Uterus (tissue), 2 donors: Measurements from ENCODE around the gene MPP1.

Experiments used
- POLR2A ChIP-seq, 2 donors: fragments of 450-650 bp; IDR thresholded peaks; one replicate each; pipeline ENCODE4 v1.6.1; 2016; ENCODE audit warnings: antibody characterized with exemption in 2 of 2, mild to moderate bottlenecking in 1 of 2, moderate library complexity in 1 of 2
- TF ChIP-seq, protein P1 (sequence below), 4 experiments: fragments of 200-600 bp in 2 of 4; fragments of 450-650 bp in 2 of 4; sonication (generic) in 2 of 4; IDR thresholded peaks; one replicate each; pipeline ENCODE4 v1.5.1; 2016 to 2019; ENCODE audit warnings: antibody characterized with exemption in 4 of 4, mild to moderate bottlenecking in 2 of 4, moderate library complexity in 1 of 4

DNA sequence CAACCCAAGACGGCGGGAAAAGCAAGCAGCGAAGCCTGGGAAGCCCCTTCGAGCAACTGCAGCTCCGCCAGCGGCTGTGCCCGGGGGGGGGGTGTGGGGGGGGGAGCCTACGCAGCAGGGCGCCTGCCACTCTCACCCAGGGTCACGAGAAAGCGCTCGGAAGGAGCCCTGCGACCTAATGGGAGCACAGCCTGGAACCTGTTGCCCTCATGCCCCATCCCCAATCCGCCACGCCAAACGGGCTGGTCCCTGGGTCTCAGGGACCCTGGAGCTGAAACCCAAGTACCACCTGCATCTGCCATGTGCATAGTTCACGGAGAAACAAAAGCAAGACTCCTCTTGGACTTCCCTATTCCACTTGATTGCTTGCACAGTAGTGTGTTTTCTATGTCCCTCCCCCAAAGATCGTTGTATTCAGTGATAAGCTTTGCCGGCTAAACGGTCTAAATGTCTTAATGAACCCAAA lies 54.0 kb downstream of the MPP1 start:
- TF ChIP-seq, protein P1, sequence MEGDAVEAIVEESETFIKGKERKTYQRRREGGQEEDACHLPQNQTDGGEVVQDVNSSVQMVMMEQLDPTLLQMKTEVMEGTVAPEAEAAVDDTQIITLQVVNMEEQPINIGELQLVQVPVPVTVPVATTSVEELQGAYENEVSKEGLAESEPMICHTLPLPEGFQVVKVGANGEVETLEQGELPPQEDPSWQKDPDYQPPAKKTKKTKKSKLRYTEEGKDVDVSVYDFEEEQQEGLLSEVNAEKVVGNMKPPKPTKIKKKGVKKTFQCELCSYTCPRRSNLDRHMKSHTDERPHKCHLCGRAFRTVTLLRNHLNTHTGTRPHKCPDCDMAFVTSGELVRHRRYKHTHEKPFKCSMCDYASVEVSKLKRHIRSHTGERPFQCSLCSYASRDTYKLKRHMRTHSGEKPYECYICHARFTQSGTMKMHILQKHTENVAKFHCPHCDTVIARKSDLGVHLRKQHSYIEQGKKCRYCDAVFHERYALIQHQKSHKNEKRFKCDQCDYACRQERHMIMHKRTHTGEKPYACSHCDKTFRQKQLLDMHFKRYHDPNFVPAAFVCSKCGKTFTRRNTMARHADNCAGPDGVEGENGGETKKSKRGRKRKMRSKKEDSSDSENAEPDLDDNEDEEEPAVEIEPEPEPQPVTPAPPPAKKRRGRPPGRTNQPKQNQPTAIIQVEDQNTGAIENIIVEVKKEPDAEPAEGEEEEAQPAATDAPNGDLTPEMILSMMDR (IDR thresholded peaks at IDR 0.05): no peak
- no peak for TF ChIP-seq POLR2A (IDR thresholded peaks at IDR 0.05)
